HL-60 (cell line): ENCODE measurements around the gene TAS2R7.
"Not testable (repeated sequence)": the region's sequence is repeated elsewhere in the genome, so short reads cannot be mapped to it uniquely, and the experiment has no call there.

ENCODE experiments used
- CTCF ChIP-seq: IDR thresholded peaks from one replicate; pipeline ENCODE4 v1.5.1; 2011; ENCODE audit warnings: low read length, control low read depth, inconsistent platforms; ENCODE audit not compliant: insufficient read depth
- GABPA ChIP-seq: IDR thresholded peaks from 2 replicates; pipeline ENCODE4 v1.6.1; 2012; ENCODE audit warnings: low read depth
- POLR2AphosphoS5 ChIP-seq: IDR thresholded peaks from 2 replicates; pipeline ENCODE4 v1.6.1; 2012; ENCODE audit warnings: low read depth
- REST ChIP-seq: IDR thresholded peaks from 2 replicates; pipeline ENCODE4 v1.6.1; 2012; ENCODE audit warnings: low read depth; ENCODE audit not compliant: insufficient replicate concordance
- SPI1 ChIP-seq: IDR thresholded peaks from 2 replicates; pipeline ENCODE4 v1.6.1; 2012; ENCODE audit warnings: low read depth, mild to moderate bottlenecking, borderline replicate concordance

- not testable (repeated sequence) for TF ChIP-seq CTCF, REST, POLR2AphosphoS5, SPI1, GABPA
Measured at GRCh38 chr12:10791769-10792168, 10.7 kb downstream of the TAS2R7 start.
